ENCODE data around the gene POU2F3. TPM values are rescaled to one million over a fixed set of nuclear protein-coding genes. Genes with fewer than 3 reads are reported as not detected.
A peak's percentile ranks its signal among the peaks of the same experiment; 100 is the strongest.

The POU2F3 gene
- total RNA-seq, 1 experiment from 2014 or later, result not detected

DNA sequence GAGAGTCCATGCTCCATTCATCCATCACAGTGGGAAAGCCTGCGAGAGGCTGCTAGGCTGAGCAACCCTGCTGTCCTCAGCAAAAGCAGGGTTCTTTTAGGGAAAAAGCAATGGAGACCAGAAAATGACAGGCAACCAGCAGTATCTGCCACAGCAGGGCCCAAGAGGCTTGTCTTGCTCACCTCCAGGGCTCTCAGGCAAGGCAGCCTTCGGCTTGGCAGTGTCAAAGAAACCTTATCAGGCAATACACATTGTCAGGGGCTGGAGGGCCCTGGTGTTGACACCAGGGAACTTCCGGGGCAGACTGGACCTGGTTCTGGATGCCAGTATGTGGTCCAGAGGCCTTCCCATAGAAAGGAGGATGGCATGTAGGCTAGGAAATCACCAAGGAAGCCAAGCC lies 74.9 kb downstream of the POU2F3 start:
- Histone ChIP-seq H3K27me3 (no peaks in the 10 kb centered on the region), H3K4me1 (no peaks in the 10 kb centered on the region), H3K27ac (no peak overlapping the region), H3K36me3 (no peaks in the 10 kb centered on the region), H3K4me3 (no peak overlapping the region), H3K9me3 (replicated peaks) (no peaks in the 10 kb centered on the region)
- no peak for DNase-seq

- peak in 1 of 2 experiments; percentile 16 for DNase-seq
Measured at GRCh38 chr11:120316880-120317688, 77.1 kb downstream of the POU2F3 start.

DNA sequence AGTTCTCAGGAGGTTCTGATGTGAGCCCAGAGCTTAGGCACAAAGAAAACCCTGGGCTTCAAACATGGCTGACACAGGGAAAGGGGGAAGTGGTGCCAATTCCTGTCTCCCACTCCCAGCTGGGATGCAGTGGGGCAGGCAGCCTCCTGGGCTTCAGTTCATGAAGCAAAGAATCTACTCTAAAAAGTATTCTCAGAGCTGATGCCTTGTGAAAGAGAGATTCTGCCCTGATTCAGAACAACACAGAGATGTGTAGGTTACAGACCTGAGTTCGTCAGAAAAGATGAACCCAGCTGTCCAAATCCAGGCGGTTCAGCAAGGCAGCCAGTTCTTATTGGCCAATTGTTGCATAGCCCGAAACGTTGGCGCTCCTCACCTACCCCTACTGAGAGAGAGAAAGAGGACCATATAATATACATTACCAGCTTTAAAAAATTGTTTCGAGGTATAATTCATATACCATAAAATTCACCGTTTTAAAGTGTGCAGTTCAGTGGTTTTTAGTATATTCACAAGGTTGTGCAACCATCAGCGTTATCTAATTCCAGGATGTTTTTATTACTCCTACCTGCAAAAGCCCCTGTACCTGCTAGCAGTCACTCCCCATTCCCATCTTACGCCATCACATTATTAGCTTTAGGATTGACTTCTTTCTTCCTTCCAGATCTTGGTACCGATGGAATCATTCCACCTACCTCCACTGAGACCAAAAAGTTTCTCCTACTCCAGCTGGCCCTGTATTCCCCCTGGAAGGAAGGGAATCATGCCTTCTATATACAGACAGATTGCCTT lies 77.9 kb downstream of the POU2F3 start:
- no peak for DNase-seq
- no peak overlapping the region for H3K27ac ChIP-seq
- H3K27me3 ChIP-seq, result no peaks in the 10 kb centered on the region
- H3K36me3 ChIP-seq, result no peaks in the 10 kb centered on the region
- no peaks in the 10 kb centered on the region for H3K4me1 ChIP-seq
- no peak overlapping the region for H3K4me3 ChIP-seq
- no peaks in the 10 kb centered on the region for H3K9me3 ChIP-seq (replicated peaks)

More at GRCh38 chr11:120316880-120317688, 77.1 kb downstream of the POU2F3 start:
- Histone ChIP-seq H3K9me3 (replicated peaks) (no peaks in the 10 kb centered on the region), H3K27ac (no peak overlapping the region), H3K27me3 (no peaks in the 10 kb centered on the region), H3K4me3 (no peak overlapping the region), H3K4me1 (no peaks in the 10 kb centered on the region), H3K36me3 (no peaks in the 10 kb centered on the region)

DNA sequence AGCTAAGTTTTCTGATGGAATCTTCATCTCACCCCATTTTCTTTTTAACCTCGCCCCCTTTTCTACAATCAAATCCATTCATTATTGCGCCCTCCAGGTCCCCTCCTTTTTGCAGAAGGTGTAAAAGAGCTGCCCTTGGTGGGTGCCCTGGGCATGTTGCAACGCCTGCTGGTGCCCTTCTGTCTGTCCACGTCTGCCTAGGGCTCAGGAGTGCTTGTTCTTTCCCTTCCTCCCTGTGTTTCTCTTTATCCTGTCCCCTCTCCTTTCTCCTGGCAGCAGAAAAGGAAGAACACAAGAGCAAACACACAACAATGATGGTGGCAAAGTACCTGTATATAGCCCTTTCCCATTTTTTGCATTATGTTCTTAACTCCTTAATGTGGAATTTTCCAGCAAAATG lies 79.0 kb downstream of the POU2F3 start:
- no peaks in the 10 kb centered on the region for H3K4me1 ChIP-seq
- DNase-seq, result no peak
- no peak overlapping the region for H3K27ac ChIP-seq
- no peaks in the 10 kb centered on the region for H3K9me3 ChIP-seq (replicated peaks)
- H3K27me3 ChIP-seq, result no peaks in the 10 kb centered on the region
- H3K4me3 ChIP-seq, result no peak overlapping the region
- H3K36me3 ChIP-seq, result no peaks in the 10 kb centered on the region

- Histone ChIP-seq H3K27ac (peak within 1 kb of the TSS; percentile 37), H3K4me3 (peak within 1 kb of the TSS; percentile 70), H3K9me3 (replicated peaks) (no peaks in the 10 kb centered on the region), H3K27me3 (no peaks in the 10 kb centered on the region), H3K36me3 (no peaks in the 10 kb centered on the region), H3K4me1 (peaks cover 7% of the 10 kb centered on the region; the same call in 1 of the 2 replicates)
- peak; percentile 58 to 59 for DNase-seq
Measured at GRCh38 chr11:120324932-120325810, 85.2 kb downstream of the POU2F3 start, which contains the start of gene TLCD5. TLCD5 (plus strand) TSS chr11:120325299; CDS start chr11:120327442, 2,143 bp downstream.

GRCh38 chr11:120326228-120326627 lies 86.3 kb downstream of the POU2F3 start:
- peak overlapping the region; percentile 70; the same call in 1 of the 2 replicates for H3K4me3 ChIP-seq
- DNase-seq, result no peak

DNA sequence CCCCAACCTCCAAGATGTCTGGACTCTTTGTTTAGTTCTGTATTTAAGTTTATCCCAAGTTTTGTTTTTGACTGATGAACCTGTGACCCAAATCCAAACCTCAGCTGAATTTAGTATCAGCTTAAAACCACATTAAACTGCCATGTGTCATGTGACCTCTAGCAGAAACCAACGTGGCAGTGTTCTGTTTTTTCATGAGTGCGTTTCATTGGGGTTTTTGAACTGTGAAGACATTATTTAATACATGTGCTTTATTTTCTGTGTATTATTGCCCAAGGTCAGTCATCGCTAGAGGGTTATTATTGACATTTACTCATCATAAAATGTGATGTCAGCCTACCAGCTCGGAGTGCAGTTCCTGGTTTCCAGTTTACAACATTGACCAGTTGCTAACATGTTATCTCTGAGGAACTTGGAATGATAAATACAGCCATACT lies 86.9 kb downstream of the POU2F3 start:
- H3K4me3 ChIP-seq, result no peak overlapping the region

More at GRCh38 chr11:120326228-120326627, 86.3 kb downstream of the POU2F3 start:
- H3K4me1 ChIP-seq, result peaks cover 15% of the 10 kb centered on the region
- no peaks in the 10 kb centered on the region for H3K9me3 ChIP-seq (replicated peaks)
- H3K27ac ChIP-seq, result no peak overlapping the region
- no peaks in the 10 kb centered on the region for H3K27me3 ChIP-seq
- no peaks in the 10 kb centered on the region for H3K36me3 ChIP-seq

GRCh38 chr11:120327311-120327710 lies 87.4 kb downstream of the POU2F3 start:
- DNase-seq, result no peak
- Histone ChIP-seq H3K27ac (no peak overlapping the region), H3K4me3 (no peak overlapping the region), H3K9me3 (replicated peaks) (no peaks in the 10 kb centered on the region), H3K27me3 (no peaks in the 10 kb centered on the region), H3K4me1 (peaks cover 24% of the 10 kb centered on the region), H3K36me3 (no peaks in the 10 kb centered on the region)

More for the DNA sequence above, 86.9 kb downstream of the POU2F3 start:
- no peak overlapping the region for H3K27ac ChIP-seq
- H3K36me3 ChIP-seq, result no peaks in the 10 kb centered on the region
- DNase-seq, result no peak
- H3K4me1 ChIP-seq, result peaks cover 20% of the 10 kb centered on the region
- H3K27me3 ChIP-seq, result no peaks in the 10 kb centered on the region
- no peaks in the 10 kb centered on the region for H3K9me3 ChIP-seq (replicated peaks)

- Histone ChIP-seq H3K9me3 (replicated peaks) (no peaks in the 10 kb centered on the region), H3K36me3 (no peaks in the 10 kb centered on the region), H3K4me1 (peaks cover 25% of the 10 kb centered on the region), H3K27ac (no peak overlapping the region), H3K4me3 (no peak overlapping the region), H3K27me3 (no peaks in the 10 kb centered on the region)
- no peak for DNase-seq
Measured at GRCh38 chr11:120329556-120329955, 89.6 kb downstream of the POU2F3 start.

- peaks cover 25% of the 10 kb centered on the region for H3K4me1 ChIP-seq
- H3K27ac ChIP-seq, result no peak overlapping the region
- no peaks in the 10 kb centered on the region for H3K36me3 ChIP-seq
- no peaks in the 10 kb centered on the region for H3K9me3 ChIP-seq (replicated peaks)
- no peak for DNase-seq
- H3K4me3 ChIP-seq, result no peak overlapping the region
- H3K27me3 ChIP-seq, result no peaks in the 10 kb centered on the region
Measured at GRCh38 chr11:120330045-120330444, 90.1 kb downstream of the POU2F3 start.

- Histone ChIP-seq H3K27ac (peak overlapping the region; percentile 53), H3K27me3 (no peaks in the 10 kb centered on the region), H3K36me3 (no peaks in the 10 kb centered on the region), H3K4me1 (peaks cover 18% of the 10 kb centered on the region), H3K9me3 (replicated peaks) (no peaks in the 10 kb centered on the region), H3K4me3 (no peak overlapping the region)
- peak; percentile 49 to 72 for DNase-seq
Measured at GRCh38 chr11:120331301-120331996, 91.5 kb downstream of the POU2F3 start.

- Histone ChIP-seq H3K27ac (no peak overlapping the region), H3K27me3 (no peaks in the 10 kb centered on the region), H3K9me3 (replicated peaks) (no peaks in the 10 kb centered on the region), H3K4me1 (peaks cover 18% of the 10 kb centered on the region), H3K36me3 (no peaks in the 10 kb centered on the region), H3K4me3 (no peak overlapping the region)
- DNase-seq, result no peak
Measured at GRCh38 chr11:120332822-120333716, 93.1 kb downstream of the POU2F3 start.

GRCh38 chr11:120333801-120334200 lies 93.9 kb downstream of the POU2F3 start:
- H3K27me3 ChIP-seq, result no peaks in the 10 kb centered on the region
- H3K4me1 ChIP-seq, result peaks cover 18% of the 10 kb centered on the region
- no peaks in the 10 kb centered on the region for H3K9me3 ChIP-seq (replicated peaks)
- no peak overlapping the region for H3K4me3 ChIP-seq
- DNase-seq, result no peak
- no peak overlapping the region for H3K27ac ChIP-seq
- no peaks in the 10 kb centered on the region for H3K36me3 ChIP-seq
